ENCODE data around the gene MRGPRG.
"Not testable (repeated sequence)": the region's sequence is repeated elsewhere in the genome, so short reads cannot be mapped to it uniquely, and the experiment has no call there.

MRGPRG gene, protein sequence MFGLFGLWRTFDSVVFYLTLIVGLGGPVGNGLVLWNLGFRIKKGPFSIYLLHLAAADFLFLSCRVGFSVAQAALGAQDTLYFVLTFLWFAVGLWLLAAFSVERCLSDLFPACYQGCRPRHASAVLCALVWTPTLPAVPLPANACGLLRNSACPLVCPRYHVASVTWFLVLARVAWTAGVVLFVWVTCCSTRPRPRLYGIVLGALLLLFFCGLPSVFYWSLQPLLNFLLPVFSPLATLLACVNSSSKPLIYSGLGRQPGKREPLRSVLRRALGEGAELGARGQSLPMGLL

GRCh38 chr11:3218483-3219280 lies at the start of gene MRGPRG:
MRGPRG (minus strand) TSS chr11:3218813; CDS start chr11:3218813, 0 bp downstream.
- DNase-seq (ENCODE audit: low read depth): no peak

DNA sequence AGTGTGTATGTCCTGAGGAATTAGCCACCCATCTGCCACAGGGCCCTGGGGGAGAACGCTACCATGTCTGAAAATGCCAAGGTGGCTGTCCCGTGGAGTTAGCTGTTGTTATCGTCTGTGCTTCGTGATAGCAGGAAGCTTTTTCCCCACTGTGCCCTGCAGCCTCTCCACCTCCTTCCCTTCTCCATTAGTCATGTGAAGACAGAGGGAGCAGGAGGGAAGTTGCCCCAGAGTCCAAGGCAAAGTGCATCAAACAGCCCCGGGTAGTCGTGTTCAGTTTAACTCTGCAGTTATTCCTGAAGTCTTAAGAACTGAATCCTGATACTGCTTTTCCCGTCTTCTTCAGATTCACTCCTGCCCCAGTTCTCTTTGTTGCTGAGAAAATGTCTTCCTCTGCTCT lies 43.9 kb upstream of the MRGPRG start:
- DNase-seq (ENCODE audit: low read depth): not testable (repeated sequence)

DNA sequence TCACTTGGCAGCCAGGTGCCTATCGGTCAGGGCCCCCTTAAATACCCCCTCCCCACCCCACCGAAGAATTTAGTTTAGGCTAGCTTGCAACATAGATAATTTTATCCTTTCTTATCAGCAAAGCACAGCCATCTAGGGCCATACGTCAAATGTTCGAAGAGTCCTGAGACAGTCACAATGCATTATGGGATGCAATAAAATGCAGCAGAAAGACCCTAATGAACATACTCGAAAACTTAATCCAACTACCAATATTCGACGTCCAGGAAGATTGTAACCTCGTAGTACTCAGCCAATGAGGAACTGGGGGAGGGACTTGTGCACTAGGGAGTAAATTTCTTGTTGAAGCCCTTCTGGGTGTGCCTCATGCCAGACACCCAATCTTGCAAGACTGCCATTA lies 43.2 kb upstream of the MRGPRG start:
- not testable (repeated sequence) for DNase-seq (ENCODE audit: low read depth)

- not testable (repeated sequence) for DNase-seq (ENCODE audit: low read depth)
Observed at GRCh38 chr11:3257509-3257908, 38.9 kb upstream of the MRGPRG start.

- DNase-seq (ENCODE audit: low read depth): not testable (repeated sequence)
Observed at GRCh38 chr11:3255241-3255640, 36.6 kb upstream of the MRGPRG start.

- not testable (repeated sequence) for DNase-seq (ENCODE audit: low read depth)
Observed at GRCh38 chr11:3254773-3255172, 36.2 kb upstream of the MRGPRG start.

DNA sequence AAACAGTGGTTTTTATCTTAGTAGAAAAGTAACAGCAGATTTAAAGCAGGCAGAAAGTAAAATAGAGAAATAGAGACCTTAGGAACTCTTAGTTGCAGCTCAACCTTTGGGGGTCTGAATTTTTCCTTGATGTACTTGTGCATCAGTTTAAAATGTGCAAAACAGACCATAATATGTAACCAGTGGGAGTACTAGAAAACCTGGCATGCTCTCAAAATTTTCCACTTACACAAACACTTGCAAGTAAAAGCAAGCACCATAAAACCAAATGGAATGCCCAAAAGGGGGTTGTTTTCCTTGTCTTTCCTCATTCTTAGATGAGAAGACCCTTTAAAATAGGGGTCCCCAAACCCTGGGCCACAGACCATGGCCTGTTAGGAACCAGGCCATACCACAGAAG lies 26.5 kb upstream of the MRGPRG start:
- no peak for DNase-seq (ENCODE audit: low read depth)

DNA sequence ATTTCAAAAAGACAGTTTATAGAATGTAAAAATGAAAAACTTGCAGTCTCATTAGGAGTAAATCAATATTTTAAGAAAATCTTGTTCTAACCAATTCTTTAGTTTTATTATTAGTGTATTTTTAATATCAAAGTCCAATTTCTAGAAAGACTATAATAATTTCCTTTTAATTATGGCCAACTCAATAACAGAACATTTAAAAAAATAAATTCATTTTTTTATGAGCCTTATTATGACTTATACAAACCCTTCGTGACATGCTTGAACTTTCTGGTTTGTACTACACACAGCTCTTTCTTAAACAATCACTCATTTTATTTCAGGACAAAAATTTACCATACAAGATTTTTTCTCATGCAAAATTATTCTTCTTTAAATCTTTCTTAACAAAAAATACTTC lies 25.3 kb upstream of the MRGPRG start:
- no peak for DNase-seq (ENCODE audit: low read depth)

DNA sequence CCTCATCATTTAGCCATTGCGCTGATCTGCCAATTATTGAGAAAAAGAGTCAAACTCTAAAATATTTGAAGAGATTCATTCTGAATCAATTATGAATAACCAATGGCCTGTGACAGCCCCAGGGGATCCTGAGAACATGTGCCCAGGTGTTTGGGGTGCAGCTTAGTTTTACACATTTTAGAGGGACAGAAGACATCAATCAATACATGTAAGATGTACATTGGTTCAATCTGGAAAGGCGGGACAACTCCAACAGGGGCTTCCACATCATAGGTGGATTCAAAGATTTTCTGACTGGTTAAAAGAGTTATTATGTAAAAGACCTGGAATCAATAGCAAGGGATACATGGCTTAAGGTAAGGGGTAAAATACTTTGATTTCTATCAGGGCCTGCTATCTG lies 18.5 kb upstream of the MRGPRG start:
- no peak for DNase-seq (ENCODE audit: low read depth)

GRCh38 chr11:3234846-3235245 lies 16.2 kb upstream of the MRGPRG start:
- DNase-seq (ENCODE audit: low read depth): no peak

GRCh38 chr11:3232956-3233355 lies 14.3 kb upstream of the MRGPRG start:
- DNase-seq (ENCODE audit: low read depth): no peak

DNA sequence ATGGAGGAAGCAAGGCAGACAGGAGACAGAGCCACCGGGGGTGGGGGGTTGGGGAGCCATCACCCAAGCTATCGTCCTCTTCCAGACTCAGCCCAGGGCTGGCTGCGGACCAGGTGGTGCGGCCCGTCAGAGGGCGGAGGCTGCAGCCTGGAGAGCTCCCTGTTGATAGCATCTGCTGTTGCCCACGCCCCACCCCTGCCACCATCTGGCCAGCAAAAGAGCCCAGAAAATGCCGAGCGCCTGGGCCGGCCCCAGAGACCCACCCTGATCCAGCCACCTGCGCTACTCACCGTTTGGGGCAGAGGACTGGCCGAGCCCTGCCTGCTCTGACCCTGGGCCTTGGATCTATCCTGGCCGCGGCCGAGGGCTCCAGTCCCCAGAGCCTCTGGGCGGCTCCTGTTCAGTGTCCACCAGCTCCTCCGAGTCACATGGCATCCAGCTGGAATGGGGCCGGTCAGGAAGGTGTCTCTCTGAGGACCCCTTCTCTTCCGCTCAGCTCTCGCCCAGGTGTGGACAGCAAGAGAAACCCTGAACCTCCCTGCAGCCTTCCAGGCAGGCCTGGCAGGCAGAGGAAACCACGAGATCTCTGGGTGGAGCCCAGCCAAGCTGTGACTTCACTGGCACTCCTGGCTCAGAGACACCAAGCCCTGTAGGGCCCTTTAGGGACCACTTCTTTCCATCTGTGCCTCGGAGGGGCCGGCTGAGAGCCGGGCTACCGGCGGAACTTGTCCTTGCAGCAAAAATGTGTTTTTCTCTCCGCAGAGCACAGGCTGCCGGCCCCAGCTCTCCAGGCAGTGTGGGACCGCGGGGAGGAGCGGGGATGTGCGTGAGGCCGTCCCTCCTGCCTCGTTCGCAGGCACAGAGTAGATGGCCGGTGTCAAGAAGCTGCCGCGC lies 13.5 kb upstream of the MRGPRG start, which contains the start of gene MRGPRE:
Gene MRGPRE, minus strand, starts transcription at position 567 of the 894 bp plus-strand sequence. CDS start 3,618 bp downstream, outside the sequence.
- no peak for DNase-seq (ENCODE audit: low read depth)

- DNase-seq (ENCODE audit: low read depth): no peak
Observed at GRCh38 chr11:3231550-3231850, 12.9 kb upstream of the MRGPRG start.

- no peak for DNase-seq (ENCODE audit: low read depth)
Observed at GRCh38 chr11:3230636-3231549, 12.3 kb upstream of the MRGPRG start.

GRCh38 chr11:3229673-3230630 lies 11.3 kb upstream of the MRGPRG start:
- no peak for DNase-seq (ENCODE audit: low read depth)

DNA sequence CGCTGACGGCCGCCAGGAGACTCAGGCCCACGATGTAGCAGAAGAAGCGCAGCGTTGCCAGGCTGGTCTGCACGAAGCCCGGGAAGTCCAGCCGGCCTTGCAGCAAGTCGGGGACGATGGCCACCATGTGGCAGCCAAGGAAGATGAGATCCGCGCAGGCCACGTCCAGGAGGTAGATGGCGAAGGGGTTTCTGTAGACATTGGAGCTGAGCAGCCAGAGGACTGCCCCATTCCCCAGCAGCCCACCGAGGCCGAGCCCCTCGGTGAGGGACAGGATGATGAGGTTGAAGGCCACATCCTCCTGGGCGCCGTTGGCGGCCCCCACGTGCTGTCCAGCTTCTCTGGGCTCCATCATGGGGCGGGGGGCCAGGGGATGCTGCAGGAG lies 9.8 kb upstream of the MRGPRG start:
- DNase-seq (ENCODE audit: low read depth): no peak

DNA sequence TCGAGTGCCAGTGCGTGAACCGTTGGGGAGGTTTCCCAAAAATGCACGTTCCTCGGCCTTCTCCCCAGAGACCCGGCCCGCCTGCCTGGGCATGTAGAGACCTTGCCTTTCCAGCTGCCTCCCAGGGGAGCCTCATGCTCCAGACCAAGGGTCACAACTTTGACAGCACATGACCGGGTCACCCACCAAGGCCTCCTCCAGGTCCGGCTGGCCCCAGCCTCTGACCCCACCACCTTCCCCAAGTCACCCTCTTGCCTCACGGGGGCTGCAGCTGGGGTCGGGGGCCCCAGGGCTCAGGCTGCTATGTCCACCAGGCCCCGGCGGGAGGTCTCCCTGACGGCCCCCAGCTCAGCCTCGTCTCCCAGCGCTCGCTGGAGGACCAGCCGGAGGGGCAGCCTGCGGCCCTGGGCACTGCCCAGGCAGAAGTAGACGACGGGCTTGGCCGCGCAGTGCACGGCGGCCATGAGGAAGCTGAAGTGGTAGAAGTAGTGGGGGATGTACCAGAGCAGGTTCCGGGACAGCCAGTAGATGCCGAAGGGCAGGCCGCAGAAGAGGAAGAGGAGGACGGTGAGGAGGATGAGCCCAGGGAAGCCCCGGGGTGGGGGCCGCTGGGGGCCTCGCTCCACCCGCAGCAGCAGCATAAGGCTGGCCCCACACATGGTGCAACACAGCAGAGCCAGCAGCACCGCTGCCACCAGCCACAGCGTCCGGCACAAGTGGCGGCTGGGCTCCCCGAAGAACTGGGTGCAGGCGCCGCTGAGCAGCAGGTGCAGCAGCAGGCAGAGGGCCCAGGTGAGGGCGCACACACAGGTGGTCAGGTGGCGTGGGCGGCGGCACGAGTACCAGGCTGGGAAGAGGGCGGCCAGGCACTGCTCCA lies 9.2 kb upstream of the MRGPRG start:
- DNase-seq (ENCODE audit: low read depth): no peak

GRCh38 chr11:3226846-3227567 lies 8.4 kb upstream of the MRGPRG start:
- no peak for DNase-seq (ENCODE audit: low read depth)

Measured in HS-5 (cell line).